C1 segment of cervical spinal cord (tissue), 14 donors: ENCODE data around the gene ANKRD13D.

Source experiments
- DNase-seq, 14 donors: peaks; one replicate each; lab custom pipeline; 2025; lab: John Stamatoyannopoulos, UW

The ANKRD13D gene

GRCh38 chr11:67261946-67262681 is 27.0 kb upstream of the ANKRD13D start:
- DNase-seq: peak in 1 of 14 donors; percentile 51

GRCh38 chr11:67262731-67263675 is 26.1 kb upstream of the ANKRD13D start:
- peak in 12 of 14 donors; percentile 31 to 77 (median 59) for DNase-seq

DNA sequence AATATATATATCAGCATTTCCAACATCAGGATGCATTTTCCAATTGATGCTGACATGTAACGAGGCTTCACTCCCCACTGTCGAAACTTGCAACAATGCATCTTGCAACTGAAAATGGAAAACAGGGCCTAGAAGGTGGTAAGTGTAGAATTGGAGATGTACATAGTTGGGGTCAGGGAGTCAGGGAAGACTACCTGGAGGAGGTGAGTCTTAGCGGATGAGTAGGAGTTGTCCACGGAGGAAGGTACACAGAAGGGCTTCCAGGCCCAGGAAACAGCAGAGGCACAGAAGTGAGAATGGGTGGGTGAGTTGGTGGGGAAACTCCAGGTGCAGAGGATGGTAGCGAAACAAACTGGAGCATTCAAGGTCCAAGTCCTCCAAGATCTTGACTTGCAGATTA is 24.8 kb upstream of the ANKRD13D start:
- DNase-seq: no peak

DNA sequence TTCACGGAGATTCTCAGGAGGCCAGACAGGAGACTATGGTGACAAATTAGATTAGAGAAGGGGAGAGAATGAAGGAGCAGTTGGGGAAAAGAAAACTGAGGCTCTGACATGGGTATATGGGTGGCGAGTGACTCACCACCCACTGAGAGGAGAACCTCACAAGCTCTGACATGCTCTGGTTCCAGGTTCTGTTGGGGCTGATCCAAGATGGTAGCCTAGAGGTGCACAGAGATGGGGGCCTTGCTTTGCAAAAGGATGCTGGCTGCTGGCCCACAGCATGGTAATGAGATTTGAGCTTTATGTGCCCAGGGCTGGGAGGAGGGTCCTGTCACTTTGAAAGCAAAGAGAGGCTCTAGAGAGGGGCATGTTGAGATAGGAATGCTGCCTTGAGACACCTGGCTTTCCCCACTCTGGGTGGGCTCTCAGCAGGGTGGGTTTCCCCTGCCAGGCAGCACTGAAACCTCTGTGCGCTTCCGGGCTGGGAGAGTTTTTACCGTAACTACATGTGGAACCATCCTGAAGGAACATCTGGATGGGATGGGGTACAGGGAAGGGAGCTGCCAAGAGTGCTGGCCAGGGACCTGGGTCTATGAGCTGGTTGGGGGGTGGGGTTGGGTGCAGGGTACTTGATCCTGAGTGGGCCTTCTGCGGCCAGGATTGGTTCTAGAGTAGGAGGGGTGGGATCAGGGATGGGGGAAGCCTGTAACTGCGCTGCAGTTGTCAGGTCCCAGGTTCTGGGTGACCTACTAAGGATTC is 24.0 kb upstream of the ANKRD13D start:
- no peak for DNase-seq

GRCh38 chr11:67265633-67266448 is 23.3 kb upstream of the ANKRD13D start:
- DNase-seq: peak in 12 of 14 donors; percentile 18 to 87 (median 48)

- DNase-seq: peak in 1 of 14 donors; percentile 51
Observed at GRCh38 chr11:67266449-67267187, 22.5 kb upstream of the ANKRD13D start, which contains the start of gene GRK2. Gene GRK2, plus strand, starts transcription at chr11:67266473. Its CDS starts 227 bp downstream, at chr11:67266700.

DNA sequence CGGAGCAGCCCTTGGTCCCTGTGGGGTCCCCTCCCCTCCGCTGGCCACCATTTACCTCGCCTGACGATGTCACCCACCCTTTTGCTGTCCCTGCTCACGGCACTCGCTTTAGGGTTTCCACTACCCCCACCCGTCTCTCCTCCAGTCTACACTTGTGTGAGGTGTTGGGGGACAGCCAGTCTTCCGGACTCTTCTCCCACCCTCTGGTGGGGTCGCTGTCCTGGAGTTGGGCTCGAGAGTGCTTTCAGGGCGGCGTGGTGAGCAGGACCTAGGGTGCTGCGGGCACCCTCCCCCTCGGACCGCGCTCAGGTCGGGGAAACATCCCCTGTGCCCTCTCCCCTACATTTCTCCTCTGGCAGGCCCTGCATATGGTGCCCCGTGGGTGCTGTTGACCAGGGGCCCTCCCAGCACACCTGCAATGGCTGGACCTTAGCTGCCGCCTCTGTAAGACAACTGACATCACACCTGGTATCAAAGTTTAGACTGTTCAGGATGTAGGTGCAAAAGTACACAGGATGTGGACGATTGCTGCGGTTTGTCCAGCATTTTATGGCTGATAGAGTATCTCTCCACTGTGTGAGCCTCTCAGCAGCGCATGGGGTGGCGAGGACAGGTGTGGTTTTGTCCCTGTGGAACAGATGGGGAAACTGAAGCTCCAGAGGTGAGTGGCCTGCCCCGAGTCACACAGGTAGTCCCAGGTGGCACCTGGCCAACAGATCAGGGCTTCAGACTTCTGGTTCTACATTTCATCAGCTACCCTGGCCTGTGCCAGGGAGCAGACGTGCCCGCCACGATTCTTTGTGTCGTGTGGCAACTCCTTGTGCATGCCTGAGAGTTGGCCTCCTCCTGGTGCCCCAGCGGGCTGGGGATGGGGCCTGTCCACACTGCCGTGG is 21.7 kb upstream of the ANKRD13D start:
- DNase-seq: peak in 1 of 14 donors; percentile 37

GRCh38 chr11:67268081-67268961 is 20.8 kb upstream of the ANKRD13D start:
- DNase-seq: peak in 1 of 14 donors; percentile 20

DNA sequence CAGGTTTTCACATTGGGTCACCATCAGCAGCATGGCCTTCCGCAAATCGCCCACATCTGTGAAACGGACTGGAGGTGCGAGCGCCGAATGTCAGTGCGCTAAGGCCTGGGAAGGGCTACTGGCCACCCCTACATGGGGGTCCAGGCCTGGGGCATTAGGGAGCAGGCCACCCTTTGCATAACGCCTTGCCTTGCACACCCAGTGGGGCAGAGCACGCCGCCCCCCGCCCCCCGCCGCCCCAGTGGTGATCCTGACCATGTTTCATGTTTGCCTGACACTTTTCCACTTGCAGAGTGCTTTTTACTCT is 20.2 kb upstream of the ANKRD13D start:
- no peak for DNase-seq

DNA sequence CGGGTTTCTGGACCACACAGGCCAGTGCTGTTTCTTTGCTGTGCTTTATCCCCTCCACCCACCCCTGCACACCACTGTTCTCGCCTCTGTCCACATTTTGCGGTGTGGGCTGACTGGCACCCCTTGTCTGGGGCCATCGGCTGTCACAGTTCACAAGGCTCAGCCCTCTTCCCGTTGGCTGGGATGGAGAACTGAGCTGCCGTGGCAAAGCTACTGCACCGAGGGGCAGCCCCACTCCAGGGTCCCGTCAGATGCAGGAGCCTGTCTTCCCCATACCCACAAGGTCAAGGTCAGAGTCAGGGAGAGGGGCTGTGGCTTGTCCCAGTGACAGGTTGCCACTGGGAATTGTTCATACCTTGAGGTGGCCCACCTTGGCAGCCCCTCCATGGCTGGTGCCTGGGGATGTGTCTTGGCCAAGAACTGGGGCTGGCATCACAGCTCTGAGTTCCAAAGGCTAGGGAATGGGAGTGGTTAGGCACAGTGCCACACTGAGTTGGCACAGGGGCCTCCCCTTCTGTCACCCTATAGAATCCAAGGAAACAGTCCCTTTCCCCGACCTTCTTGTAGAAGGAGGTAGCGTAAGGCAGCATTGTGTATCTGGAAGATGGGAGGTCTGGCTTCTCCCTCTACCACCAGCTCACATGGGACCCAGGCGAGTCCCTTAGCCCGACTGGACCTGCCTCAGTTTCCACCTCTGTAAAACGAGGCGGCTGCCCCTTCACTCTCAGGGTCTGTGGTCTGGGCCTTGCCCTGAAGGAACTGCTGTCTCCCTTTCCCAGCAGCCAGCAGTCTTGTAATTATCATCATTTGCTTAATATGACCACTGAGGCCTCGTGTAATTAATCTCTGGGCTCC is 19.5 kb upstream of the ANKRD13D start:
- peak in 1 of 14 donors; percentile 83 for DNase-seq

DNA sequence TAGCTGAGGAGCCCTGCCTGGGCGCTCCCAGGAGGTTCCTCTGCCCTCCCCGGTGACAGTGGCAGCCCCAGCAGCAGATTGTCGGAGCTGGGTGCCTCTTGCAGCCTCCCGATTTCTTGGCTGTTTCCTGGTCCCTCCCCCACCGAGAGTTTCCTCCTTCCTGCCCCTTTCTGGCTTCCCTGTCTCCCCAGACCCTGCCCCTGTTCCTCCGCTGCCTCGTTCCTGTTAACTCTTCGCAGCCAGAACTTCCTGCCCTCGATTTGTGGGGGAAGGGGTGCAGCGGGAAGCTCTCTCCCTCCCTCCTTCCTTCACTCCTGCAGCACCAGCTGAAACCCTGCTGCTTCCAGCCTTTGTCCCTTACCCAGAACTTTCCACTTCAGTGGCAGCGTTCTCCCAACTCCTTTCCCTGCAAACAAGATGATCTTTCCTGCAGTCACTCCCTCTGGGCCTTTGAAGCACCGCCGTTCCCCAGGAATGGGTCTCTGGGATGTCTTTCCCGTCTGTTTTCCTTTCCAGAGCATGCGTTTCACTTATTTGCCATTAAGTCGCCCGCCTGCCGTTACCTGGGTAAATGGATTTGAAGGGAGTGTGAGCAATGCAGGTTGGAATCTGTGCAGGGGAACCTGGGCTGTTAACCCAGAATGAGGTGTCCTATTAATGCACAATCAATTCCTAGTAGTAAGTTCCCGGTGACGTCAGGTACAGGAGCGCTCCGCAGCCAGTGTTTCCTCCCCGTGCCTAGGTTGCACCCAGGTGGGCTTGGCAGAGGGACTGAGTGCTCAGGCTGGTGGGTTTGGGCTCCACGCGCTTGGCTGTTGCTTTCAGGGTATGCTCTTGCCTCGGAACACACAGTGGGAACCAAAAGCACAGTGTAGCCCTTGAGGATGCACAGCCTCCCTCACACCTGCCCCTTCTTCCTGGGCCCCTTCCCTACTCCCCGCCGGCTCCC is 18.6 kb upstream of the ANKRD13D start:
- DNase-seq: peak in 7 of 14 donors; percentile 27 to 48 (median 33)

GRCh38 chr11:67271205-67271540 is 17.9 kb upstream of the ANKRD13D start:
- DNase-seq: peak in 1 of 14 donors; percentile 53

DNA sequence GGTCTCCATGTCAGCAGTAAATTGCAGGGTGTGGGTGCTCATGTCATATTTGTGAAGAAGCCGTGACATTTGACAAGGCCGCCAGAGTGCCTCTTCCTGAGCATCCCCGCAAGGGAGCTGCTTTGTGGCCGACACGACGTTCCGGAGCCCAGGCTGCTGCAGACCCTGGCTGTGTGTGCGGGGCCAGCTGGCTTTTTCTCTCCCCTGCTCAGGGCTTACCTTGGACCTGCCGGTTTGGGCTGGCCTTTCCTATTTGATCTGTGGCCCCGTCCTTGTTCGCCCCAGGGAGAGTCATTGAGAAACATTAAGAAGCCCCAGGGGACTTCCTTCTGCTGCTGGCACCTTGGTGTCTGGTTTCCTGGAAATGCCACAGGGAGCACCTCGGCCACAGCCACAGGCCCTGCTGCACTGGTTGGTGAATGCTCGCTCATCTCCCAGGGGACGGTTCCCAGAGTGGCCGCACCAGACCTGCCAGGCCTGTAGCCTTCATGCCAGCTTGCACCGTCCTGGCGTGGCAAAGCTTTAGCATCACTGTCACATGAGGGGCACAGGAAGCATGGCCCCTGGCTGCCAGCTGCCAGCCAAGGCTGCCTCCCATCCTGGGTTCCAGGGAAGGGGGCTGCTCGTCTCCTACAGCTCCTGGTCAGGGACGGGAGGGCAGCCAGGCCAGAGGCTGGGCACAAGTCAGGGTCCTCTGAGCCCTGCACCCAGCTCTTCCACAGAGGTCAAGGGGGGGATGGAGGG is 17.4 kb upstream of the ANKRD13D start:
- DNase-seq: peak in 5 of 14 donors; percentile 32 to 60 (median 48)

- DNase-seq: peak in 1 of 14 donors; percentile 63
Observed at GRCh38 chr11:67272327-67273259, 16.5 kb upstream of the ANKRD13D start.
